NCI-H748 (cell line): ENCODE measurements around the gene C1D.
"Not testable (repeated sequence)": the region's sequence is repeated elsewhere in the genome, so short reads cannot be mapped to it uniquely, and the experiment has no call there.

ENCODE experiments used
- DNase-seq: peaks from one replicate; lab custom pipeline; 2025; ENCODE audit not compliant: unreplicated experiment; lab: John Stamatoyannopoulos, UW

The C1D gene

GRCh38 chr2:68009526-68009925, 53.3 kb downstream of the C1D start:
- no peak for DNase-seq

DNA sequence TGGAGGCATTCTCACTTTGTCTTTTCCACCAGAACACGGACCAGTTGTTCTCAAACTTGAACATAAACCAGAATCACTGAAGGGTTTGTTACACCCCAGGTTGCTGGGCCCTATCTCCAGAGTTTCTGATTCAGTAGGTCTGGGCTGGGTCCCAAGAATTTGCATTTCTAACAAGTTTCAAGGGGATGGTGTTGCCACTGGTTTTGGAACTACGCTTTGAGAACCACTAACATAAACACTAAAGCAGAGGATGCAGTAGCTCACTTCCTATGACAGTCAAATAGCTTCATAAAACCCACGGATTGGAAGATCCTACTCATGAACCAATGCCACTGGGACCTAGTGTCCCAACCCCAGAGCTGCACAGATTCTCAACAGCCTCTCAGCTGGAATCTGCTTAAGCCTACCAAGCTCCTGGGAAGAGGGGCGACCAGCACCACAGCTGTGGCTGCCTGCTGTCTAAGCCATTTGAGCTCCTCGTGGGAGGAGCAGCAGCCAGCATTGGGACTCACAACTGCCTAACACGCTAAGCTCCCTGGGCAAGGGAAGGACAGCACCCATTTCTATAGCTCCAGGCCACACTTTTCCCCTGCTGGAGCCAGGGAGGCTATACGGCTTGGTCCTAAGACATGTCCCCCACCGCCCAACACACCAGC, 62.5 kb downstream of the C1D start:
- no peak for DNase-seq

DNA sequence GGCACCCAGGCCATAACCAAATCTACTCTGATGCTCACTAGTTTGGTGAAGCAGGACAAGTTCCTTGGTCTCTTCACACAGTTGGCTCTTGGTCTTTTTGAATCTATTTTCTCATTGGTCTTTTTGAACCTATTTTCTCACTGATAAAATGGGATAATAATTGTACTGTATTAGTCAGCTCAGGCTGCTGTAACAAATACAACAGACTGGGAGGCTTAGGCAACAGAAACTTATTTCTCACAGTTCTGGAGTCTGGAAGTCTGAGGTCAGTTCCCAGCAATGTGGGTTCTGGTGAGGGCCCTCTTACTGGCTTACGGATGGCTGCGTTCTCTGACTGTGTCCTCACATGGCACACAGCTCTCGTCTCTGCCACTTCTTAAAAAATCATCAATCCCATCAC, 63.5 kb downstream of the C1D start:
- no peak for DNase-seq

GRCh38 chr2:67997903-67998302, 64.9 kb downstream of the C1D start:
- no peak for DNase-seq

GRCh38 chr2:67997528-67997900, 65.3 kb downstream of the C1D start:
- DNase-seq, result no peak

GRCh38 chr2:67996772-67997527, 65.9 kb downstream of the C1D start:
- DNase-seq, result no peak

DNA sequence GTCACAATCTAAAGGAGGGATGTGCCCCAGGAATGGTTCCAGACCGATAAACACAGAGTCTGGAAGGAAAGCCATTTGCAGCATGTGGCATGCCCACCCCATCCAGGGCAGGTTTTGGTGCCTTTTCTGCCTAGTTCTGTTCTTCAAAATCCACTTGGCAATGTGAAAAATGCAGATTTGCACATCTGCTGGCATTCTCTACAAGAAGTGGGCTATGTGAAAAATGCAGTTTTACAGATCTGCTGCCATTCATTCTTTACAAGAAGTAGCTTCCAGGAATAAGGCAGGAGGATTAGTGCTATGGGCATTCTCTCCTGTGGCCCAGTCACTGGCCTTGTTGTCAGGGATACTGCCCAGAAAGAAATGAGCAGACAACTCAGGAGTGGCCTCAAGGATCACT, 68.1 kb downstream of the C1D start:
- no peak for DNase-seq

DNA sequence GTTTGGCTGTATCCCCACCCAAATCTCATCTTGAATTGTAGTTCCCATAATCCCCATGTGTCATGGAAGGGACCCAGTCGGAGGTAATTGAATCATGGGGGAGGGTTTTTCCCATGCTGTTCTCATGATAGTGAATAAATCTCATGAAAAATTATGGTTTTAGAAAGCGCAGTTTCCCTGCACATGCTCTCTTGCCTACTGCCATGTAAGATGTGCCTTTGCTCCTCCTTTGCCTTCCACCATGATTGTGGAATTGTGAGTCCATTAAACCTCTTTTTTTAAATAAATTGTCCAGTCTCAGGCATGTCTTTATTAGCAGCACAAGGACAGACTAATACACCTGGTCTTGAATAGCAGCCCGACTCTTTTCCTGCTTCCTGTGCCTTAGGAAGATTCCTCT, 68.7 kb downstream of the C1D start:
- DNase-seq, result not testable (repeated sequence)

DNA sequence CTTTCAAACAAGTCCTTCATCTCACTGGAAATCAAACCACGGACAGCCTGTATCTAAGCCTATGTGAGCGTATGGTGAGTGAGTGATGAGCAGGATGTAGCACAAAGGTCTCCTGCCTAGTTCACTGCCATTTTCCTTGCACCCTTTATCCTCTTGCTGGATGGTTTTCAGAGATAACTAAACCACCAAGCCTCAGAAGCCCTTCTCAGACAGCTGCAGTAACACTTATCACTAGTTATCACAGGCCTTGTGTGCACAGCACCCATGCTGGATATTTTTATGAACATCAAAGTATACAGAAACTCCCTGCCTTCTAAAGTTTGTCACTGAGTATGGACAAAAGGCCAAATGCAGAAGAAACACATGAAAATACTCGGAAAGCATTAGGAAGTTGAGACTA, 69.5 kb downstream of the C1D start:
- DNase-seq, result no peak

DNA sequence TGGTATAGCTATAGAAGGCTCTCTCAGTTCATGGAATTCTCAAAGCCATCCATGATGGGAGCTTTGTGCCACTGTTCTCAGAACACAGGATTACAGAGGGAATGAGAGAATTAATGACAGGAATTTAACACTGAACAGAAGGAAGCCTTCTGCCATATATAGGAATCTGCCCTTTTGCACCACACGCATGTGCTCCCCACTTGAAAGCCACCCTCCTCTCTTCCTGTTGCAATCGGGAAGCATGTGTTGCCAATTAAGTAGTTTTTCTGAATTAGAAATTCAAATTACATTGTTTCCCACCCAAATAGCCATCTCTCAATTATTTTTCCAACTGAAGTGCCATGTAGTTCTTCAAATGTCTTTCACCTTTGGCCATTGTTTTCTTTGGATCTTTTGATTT, 71.3 kb downstream of the C1D start:
- no peak for DNase-seq
